Measurements from ENCODE around the gene DNAJC24. TPM values are rescaled to one million over a fixed set of nuclear protein-coding genes. Genes with fewer than 3 reads are reported as not detected.
A peak's percentile ranks its signal among the peaks of the same experiment; 100 is the strongest.
"Not testable (repeated sequence)": the region's sequence is repeated elsewhere in the genome, so short reads cannot be mapped to it uniquely, and the experiment has no call there.

The DNAJC24 gene
- 10 to 100 TPM; 15.2 to 24.6 (median 23.4) TPM for total RNA-seq

DNA sequence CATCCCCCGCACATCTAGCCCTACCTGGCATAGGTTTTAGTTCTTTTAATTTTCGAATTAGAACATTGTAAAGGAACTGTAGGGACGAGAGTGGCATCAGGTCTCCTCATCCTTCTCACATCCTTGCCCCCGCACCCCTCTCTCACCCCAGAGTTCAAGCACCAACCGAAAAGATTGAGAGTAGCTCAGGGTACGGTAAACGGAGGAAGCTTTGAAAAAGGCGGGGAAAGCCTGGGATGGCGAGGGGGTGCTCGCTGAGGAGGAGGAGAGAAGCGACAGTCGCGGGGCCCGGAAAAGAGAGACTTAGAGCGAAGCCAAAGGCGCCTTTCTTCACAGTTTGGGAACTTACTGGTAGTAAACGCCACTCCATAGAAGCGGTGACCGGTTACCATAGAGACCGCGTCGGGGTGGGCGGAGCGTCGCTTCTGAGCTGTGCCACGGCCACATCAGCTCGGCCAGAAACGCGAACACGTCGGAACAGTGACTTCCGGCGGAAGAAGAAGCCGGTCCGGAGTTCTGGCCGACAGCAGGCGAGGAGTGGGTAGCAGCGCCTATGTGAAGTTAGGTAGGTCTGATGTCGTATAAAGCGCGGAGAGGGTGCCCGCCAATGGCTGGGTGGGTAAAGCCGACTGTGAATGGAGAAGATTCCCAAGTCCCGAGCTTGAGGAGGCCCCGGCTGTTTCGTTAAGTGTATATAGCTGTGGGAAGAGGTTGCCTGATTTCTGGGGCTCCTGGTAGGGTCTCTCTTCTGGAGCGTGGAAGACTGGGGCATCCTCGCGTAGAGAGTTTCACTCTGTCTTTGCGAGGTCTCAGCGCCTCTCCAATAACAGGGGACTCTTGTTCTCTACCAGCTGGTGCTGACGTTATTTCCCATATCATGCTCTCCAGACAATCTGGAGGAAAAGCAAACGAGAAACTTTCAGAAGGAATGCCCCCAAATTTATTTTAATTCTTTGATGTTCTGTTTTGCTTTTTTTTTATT, at the start of gene DNAJC24, which contains the start of gene DCDC1:
Gene DNAJC24, plus strand, starts transcription at position 513 of the 982 bp plus-strand sequence. CDS start 889 bp downstream, outside the sequence.
Gene DCDC1, minus strand, starts transcription at position 392 of the 982 bp plus-strand sequence. CDS start 41,459 bp downstream, outside the sequence.
- Histone ChIP-seq H3K4me1 (no peaks in the 10 kb centered on the region), H3K4me3 (peak within 1 kb of the TSS; percentile 76 to 83 (median 81)), H3K9me3 (no peaks in the 10 kb centered on the region), H3K36me3 (no peaks in the 10 kb centered on the region), H3K27me3 (no peaks in the 10 kb centered on the region), H3K27ac (peak within 1 kb of the TSS; percentile 78 to 85)
- DNase-seq (ENCODE audit: low spot score in 2 of 2): peak; percentile 73 to 86
- TF ChIP-seq POLR2AphosphoS5 (IDR thresholded peaks at IDR 0.05): peak in 2 of 3 donors; percentile 31 to 49
- TF ChIP-seq, protein P1, sequence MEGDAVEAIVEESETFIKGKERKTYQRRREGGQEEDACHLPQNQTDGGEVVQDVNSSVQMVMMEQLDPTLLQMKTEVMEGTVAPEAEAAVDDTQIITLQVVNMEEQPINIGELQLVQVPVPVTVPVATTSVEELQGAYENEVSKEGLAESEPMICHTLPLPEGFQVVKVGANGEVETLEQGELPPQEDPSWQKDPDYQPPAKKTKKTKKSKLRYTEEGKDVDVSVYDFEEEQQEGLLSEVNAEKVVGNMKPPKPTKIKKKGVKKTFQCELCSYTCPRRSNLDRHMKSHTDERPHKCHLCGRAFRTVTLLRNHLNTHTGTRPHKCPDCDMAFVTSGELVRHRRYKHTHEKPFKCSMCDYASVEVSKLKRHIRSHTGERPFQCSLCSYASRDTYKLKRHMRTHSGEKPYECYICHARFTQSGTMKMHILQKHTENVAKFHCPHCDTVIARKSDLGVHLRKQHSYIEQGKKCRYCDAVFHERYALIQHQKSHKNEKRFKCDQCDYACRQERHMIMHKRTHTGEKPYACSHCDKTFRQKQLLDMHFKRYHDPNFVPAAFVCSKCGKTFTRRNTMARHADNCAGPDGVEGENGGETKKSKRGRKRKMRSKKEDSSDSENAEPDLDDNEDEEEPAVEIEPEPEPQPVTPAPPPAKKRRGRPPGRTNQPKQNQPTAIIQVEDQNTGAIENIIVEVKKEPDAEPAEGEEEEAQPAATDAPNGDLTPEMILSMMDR (IDR thresholded peaks at IDR 0.05): no peak
- intact Hi-C loops (cut with DNase I; ENCODE audit: low total_unique reads): no loop called here

GRCh38 chr11:31321494-31321893, 48.2 kb upstream of the DNAJC24 start:
- H3K4me3 ChIP-seq; H3K9me3 ChIP-seq; H3K36me3 ChIP-seq; DNase-seq (ENCODE audit: low spot score in 2 of 2); H3K4me1 ChIP-seq; intact Hi-C loops (cut with DNase I; ENCODE audit: low total_unique reads); H3K27ac ChIP-seq; H3K27me3 ChIP-seq: not testable (repeated sequence)

GRCh38 chr11:31323145-31323544, 46.5 kb upstream of the DNAJC24 start:
- TF ChIP-seq POLR2A (IDR thresholded peaks at IDR 0.05) (no peak), POLR2AphosphoS5 (IDR thresholded peaks at IDR 0.05) (no peak)
- TF ChIP-seq, protein P1 (IDR thresholded peaks at IDR 0.05): no peak

DNA sequence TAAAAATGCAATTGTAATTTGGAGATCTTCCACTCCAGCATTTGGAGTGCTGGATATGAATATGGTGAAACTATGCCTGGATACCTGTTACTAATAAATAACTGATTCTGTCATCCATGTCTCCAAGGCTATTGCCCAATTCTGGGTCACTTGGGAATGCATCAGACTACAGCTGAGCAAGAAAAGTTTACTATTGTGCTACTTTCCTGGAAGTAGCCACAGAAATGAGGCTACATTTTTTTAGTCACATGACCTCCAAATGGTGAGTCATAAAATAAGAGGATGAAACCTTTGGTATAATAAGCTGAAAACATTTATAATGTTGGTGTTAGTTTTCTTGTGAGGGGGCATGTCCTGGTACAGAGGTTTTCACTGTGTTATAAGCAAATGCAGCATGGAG, 44.5 kb upstream of the DNAJC24 start:
- Histone ChIP-seq H3K36me3 (no peaks in the 10 kb centered on the region), H3K27me3 (no peaks in the 10 kb centered on the region), H3K4me1 (no peaks in the 10 kb centered on the region), H3K4me3 (no peak overlapping the region), H3K9me3 (no peaks in the 10 kb centered on the region), H3K27ac (no peak overlapping the region)
- DNase-seq (ENCODE audit: low spot score in 2 of 2): no peak
- intact Hi-C loops (cut with DNase I; ENCODE audit: low total_unique reads): no loop called here
- TF ChIP-seq POLR2A (IDR thresholded peaks at IDR 0.05) (no peak), POLR2AphosphoS5 (IDR thresholded peaks at IDR 0.05) (no peak)
- TF ChIP-seq, protein P1 (IDR thresholded peaks at IDR 0.05): no peak

More at GRCh38 chr11:31323145-31323544, 46.5 kb upstream of the DNAJC24 start:
- no peak overlapping the region for H3K27ac ChIP-seq
- intact Hi-C loops (cut with DNase I; ENCODE audit: low total_unique reads): no loop called here
- no peaks in the 10 kb centered on the region for H3K27me3 ChIP-seq
- no peaks in the 10 kb centered on the region for H3K36me3 ChIP-seq
- H3K9me3 ChIP-seq: no peaks in the 10 kb centered on the region
- DNase-seq (ENCODE audit: low spot score in 2 of 2): no peak
- no peaks in the 10 kb centered on the region for H3K4me1 ChIP-seq
- H3K4me3 ChIP-seq: no peak overlapping the region

DNA sequence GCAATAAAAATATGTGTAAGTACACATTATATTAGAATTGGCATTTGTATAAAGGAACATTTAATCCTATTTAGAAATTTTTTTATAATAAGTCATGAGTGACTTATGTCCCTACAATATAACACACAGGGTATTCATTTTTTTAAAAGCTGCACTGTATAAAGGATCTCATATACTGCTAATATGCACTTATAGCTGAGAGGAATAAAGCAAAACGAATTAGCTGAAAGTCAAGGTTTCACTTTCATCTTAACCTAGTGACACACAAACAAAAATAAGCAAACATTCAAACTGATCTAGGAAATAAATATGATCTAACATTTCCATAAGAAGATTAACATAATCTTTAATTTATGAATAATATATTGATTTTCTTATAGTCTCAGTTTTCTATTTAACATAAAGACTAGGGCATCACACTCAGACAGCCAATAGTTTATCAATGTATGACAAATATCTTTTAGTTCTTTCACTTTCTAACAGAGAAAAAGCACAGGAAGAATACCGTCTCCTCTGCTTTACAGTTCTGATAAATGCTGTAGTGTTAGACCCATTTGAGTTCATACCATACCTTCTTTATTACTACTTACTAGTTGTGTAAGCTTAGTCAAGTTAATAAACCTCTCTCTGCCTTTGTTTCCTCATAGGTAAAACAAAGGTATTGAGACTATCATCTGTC, 43.1 kb upstream of the DNAJC24 start:
- intact Hi-C loops (cut with DNase I; ENCODE audit: low total_unique reads): no loop called here
- no peaks in the 10 kb centered on the region for H3K9me3 ChIP-seq
- no peak overlapping the region for H3K4me3 ChIP-seq
- no peak overlapping the region for H3K27ac ChIP-seq
- H3K4me1 ChIP-seq: no peaks in the 10 kb centered on the region
- H3K27me3 ChIP-seq: no peaks in the 10 kb centered on the region
- no peaks in the 10 kb centered on the region for H3K36me3 ChIP-seq
- no peak for DNase-seq (ENCODE audit: low spot score in 2 of 2)
- TF ChIP-seq POLR2AphosphoS5 (IDR thresholded peaks at IDR 0.05) (no peak), POLR2A (IDR thresholded peaks at IDR 0.05) (no peak)
- TF ChIP-seq, protein P1 (IDR thresholded peaks at IDR 0.05): no peak
